Upper lobe of right lung (tissue), 1 donor: ENCODE results near the gene ITGAE. TPM values are rescaled to one million over a fixed set of nuclear protein-coding genes. Genes with fewer than 3 reads are reported as not detected.

ENCODE experiments used
- ATAC-seq: fragments of 200-7000 bp; cut with Tn5 transposase; one replicate; pipeline ENCODE4 v1.9.1; 2020; ENCODE audit warnings: mild to moderate bottlenecking, moderate library complexity
- DNase-seq: peaks from one replicate; pipeline ENCODE4 v3.0.0-alpha.2; 2020
- H3K27ac ChIP-seq: fragments of 200-600 bp; one replicate; pipeline ENCODE4 v1.8.0; 2022
- H3K27me3 ChIP-seq: fragments of 200-600 bp; one replicate; pipeline ENCODE4 v1.8.0; 2022; ENCODE audit warnings: mild to moderate bottlenecking
- H3K36me3 ChIP-seq: fragments of 200-600 bp; one replicate; pipeline ENCODE4 v1.8.0; 2022
- H3K4me1 ChIP-seq: fragments of 200-600 bp; one replicate; pipeline ENCODE4 v1.8.0; 2022
- H3K4me3 ChIP-seq: fragments of 200-600 bp; one replicate; pipeline ENCODE4 v1.8.0; 2022; ENCODE audit warnings: mild to moderate bottlenecking
- H3K9me3 ChIP-seq: fragments of 200-600 bp; one replicate; pipeline ENCODE4 v1.8.0; 2022
- CTCF ChIP-seq: fragments of 200-600 bp; IDR thresholded peaks from one replicate; pipeline ENCODE4 v1.8.0; 2022; ENCODE audit warnings: antibody characterized with exemption
- intact Hi-C: fragments of 100-400 bp; cut with DNase I; formaldehyde crosslinking; loops from one replicate; pipeline ENCODE4 v1.11.0; 2022
- total RNA-seq: library from RNA; stranded (reverse); fragmentation: NEBNext Ultra II Directional; extraction: Animal tissue kit (Norgen Biotek cat#: 25700); gene quantifications from one replicate; pipeline ENCODE4 v1.2.1, GENCODE V29; 2021
- donor health status: DM: no; HTN: yes; CAD: no; lungs with severe emphysema.

The ITGAE gene
- total RNA-seq, 1 donor from 2014 or later, result 24.2 TPM

DNA sequence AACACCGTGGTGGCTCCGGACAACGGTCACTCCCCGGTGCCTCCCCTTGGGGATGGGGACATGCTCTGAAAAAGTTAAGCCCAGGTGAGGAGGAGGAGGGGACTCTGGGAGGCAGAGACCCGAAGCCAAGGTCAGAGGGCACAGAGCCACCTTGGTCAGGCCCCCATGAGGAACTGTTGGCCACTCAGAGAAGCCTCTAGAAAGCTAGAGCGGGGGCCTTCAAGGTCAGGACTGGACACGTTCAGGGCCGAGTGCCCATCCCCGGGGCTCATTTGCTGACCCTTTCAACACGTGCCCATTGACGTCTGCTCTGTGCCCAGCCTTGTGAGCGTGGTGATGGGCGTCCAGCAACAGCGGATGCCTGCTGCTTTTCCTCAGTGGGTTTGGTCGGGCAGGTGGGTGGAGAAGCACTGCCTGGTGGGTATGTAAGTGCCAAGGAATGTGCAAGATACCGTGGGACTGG is 39.0 kb downstream of the ITGAE start:
- TF ChIP-seq CTCF, result no peak
- H3K36me3 ChIP-seq, result no peaks in the 10 kb centered on the region
- no peaks in the 10 kb centered on the region for H3K4me1 ChIP-seq
- DNase-seq, result no peak
- no peak overlapping the region for H3K4me3 ChIP-seq
- no peaks in the 10 kb centered on the region for H3K27me3 ChIP-seq
- no peak for ATAC-seq
- no peak overlapping the region for H3K27ac ChIP-seq
- intact Hi-C loops, result no loop called here
- H3K9me3 ChIP-seq, result no peaks in the 10 kb centered on the region

- Histone ChIP-seq H3K27me3 (no peaks in the 10 kb centered on the region), H3K4me1 (no peaks in the 10 kb centered on the region), H3K9me3 (no peaks in the 10 kb centered on the region), H3K4me3 (no peak overlapping the region), H3K36me3 (no peaks in the 10 kb centered on the region), H3K27ac (no peak overlapping the region)
- TF ChIP-seq CTCF, result no peak
- ATAC-seq (no peak), DNase-seq (no peak)
- intact Hi-C loops, result no loop called here
Measured at GRCh38 chr17:3761036-3761917, 39.7 kb downstream of the ITGAE start.

- Histone ChIP-seq H3K27ac (no peak overlapping the region), H3K4me1 (no peaks in the 10 kb centered on the region), H3K27me3 (no peaks in the 10 kb centered on the region), H3K9me3 (no peaks in the 10 kb centered on the region), H3K4me3 (no peak overlapping the region), H3K36me3 (no peaks in the 10 kb centered on the region)
- TF ChIP-seq CTCF, result no peak
- ATAC-seq (no peak), DNase-seq (no peak)
- intact Hi-C loops, result no loop called here
Measured at GRCh38 chr17:3759597-3760216, 41.3 kb downstream of the ITGAE start.

GRCh38 chr17:3755335-3756030 is 45.5 kb downstream of the ITGAE start:
- Histone ChIP-seq H3K9me3 (no peaks in the 10 kb centered on the region), H3K4me1 (no peaks in the 10 kb centered on the region), H3K27me3 (no peaks in the 10 kb centered on the region), H3K4me3 (peak overlapping the region; percentile 39), H3K27ac (peak overlapping the region; percentile 59), H3K36me3 (no peaks in the 10 kb centered on the region)
- intact Hi-C loops, result no loop called here
- no peak for TF ChIP-seq CTCF
- ATAC-seq, result no peak
- DNase-seq, result no peak

GRCh38 chr17:3754458-3755334 is 46.3 kb downstream of the ITGAE start:
- Histone ChIP-seq H3K9me3 (no peaks in the 10 kb centered on the region), H3K27ac (peak overlapping the region; percentile 59), H3K4me1 (no peaks in the 10 kb centered on the region), H3K27me3 (no peaks in the 10 kb centered on the region), H3K36me3 (no peaks in the 10 kb centered on the region), H3K4me3 (peak overlapping the region; percentile 39)
- ATAC-seq, result peak; percentile 95
- intact Hi-C loops, result no loop called here
- DNase-seq, result peak; percentile 95
- TF ChIP-seq CTCF, result no peak
